ENCODE results near the gene MAD1L1. TPM values are rescaled to one million over a fixed set of nuclear protein-coding genes. Genes with fewer than 3 reads are reported as not detected.

Gene MAD1L1
- total and polyA plus RNA-seq, 7 experiments from 2014 or later: 112 to 314 (median 136) TPM

GRCh38 chr7:2072042-2072441, 160.7 kb downstream of the MAD1L1 start:
- H3K27ac ChIP-seq (ENCODE audit: low read depth, low read length): no peak overlapping the region
- H3K27me3 ChIP-seq (ENCODE audit: control insufficient read depth in 2 of 2, insufficient read depth in 2 of 2, low read length in 2 of 2): no peaks in the 10 kb centered on the region
- ChIA-PET CTCF (no interaction called here), POLR2A (no interaction called here)
- peak in 1 of 9 donors; percentile 28 for DNase-seq
- no peak overlapping the region for H3K4me3 ChIP-seq (ENCODE audit: low read length)
- H3K4me1 ChIP-seq (ENCODE audit: control insufficient read depth in 2 of 2, insufficient read depth in 2 of 2, low read length in 2 of 2): peaks cover 0 to under 1% of the 10 kb centered on the region in 2 donors
- H3K27me3 Mint-ChIP-seq: no peaks in the 10 kb centered on the region
- intact Hi-C loops (cut with micrococcal nuclease): no loop called here
- H3K36me3 Mint-ChIP-seq: peaks cover 0 to 12% (median 0%) of the 10 kb centered on the region in 5 donors
- peaks cover 5 to 32% (median 18%) of the 10 kb centered on the region in 7 donors for H3K4me1 Mint-ChIP-seq
- peak; percentile 20 for ATAC-seq
- H3K9me3 ChIP-seq (ENCODE audit: control insufficient read depth in 2 of 3, low read length in 3 of 3): no peaks in the 10 kb centered on the region
- H3K9me3 Mint-ChIP-seq: no peaks in the 10 kb centered on the region
- H3K36me3 ChIP-seq (ENCODE audit: control insufficient read depth in 2 of 3, insufficient read depth in 3 of 3, low read length in 3 of 3): no peaks in the 10 kb centered on the region
- H3K27ac Mint-ChIP-seq: peak overlapping the region in 6 of 9 donors; percentile 13 to 72 (median 36)
- no peak overlapping the region for H3K4me3 Mint-ChIP-seq

DNA sequence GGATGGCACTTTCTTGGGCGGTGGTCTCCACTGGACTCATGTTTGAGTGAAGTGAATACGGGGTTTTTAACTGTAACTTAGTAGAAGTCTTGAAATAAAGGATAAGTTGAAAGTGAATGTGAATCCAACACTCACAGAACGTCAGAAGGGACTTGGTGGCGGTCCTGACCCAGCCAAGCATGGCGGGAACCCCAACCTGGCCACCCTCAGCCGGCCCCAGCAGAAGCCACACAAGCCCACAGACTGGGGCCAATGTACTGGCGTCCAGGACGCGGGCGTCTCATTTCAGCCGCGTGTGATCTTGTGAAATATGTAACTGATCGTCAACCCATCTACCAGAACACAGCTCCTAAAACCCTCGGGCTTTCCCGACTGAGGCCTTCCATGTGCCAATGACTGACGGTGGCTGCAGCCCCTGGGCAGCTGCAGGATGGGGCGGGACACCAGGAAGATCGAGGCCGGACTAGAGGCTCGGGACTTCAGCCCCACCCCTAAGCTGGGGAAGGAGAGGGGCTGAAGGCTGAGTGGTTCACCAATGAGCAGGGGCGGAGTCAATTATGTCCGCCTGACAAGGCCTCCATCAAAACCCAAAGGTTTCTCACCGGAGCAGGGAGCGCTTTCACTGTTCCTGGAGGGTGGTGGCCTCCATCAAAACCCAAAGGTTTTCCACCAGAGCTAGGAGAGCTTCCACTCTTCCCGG, 161.5 kb downstream of the MAD1L1 start:
- ATAC-seq (no peak), DNase-seq (no peak)
- no peaks in the 10 kb centered on the region for H3K36me3 ChIP-seq (ENCODE audit: control insufficient read depth in 2 of 3, insufficient read depth in 3 of 3, low read length in 3 of 3)
- intact Hi-C loops (cut with micrococcal nuclease): no loop called here
- H3K4me1 ChIP-seq (ENCODE audit: control insufficient read depth in 2 of 2, insufficient read depth in 2 of 2, low read length in 2 of 2): peaks cover 4 to 8% of the 10 kb centered on the region in 2 donors
- H3K27me3 ChIP-seq (ENCODE audit: control insufficient read depth in 2 of 2, insufficient read depth in 2 of 2, low read length in 2 of 2): no peaks in the 10 kb centered on the region
- H3K27ac Mint-ChIP-seq: peak overlapping the region in 3 of 9 donors; percentile 9 to 38 (median 22)
- H3K27me3 Mint-ChIP-seq: no peaks in the 10 kb centered on the region
- H3K9me3 Mint-ChIP-seq: no peaks in the 10 kb centered on the region
- H3K27ac ChIP-seq (ENCODE audit: low read depth, low read length): no peak overlapping the region
- H3K4me3 Mint-ChIP-seq: peak overlapping the region in 1 of 10 donors; percentile 25
- CTCF ChIA-PET: no interaction called here
- POLR2A ChIA-PET: no interaction called here
- H3K36me3 Mint-ChIP-seq: peaks cover 0 to 5% (median 0%) of the 10 kb centered on the region in 5 donors
- no peaks in the 10 kb centered on the region for H3K9me3 ChIP-seq (ENCODE audit: control insufficient read depth in 2 of 3, low read length in 3 of 3)
- no peak overlapping the region for H3K4me3 ChIP-seq (ENCODE audit: low read length)
- H3K4me1 Mint-ChIP-seq: peaks cover 7 to 37% (median 22%) of the 10 kb centered on the region in 7 donors

DNA sequence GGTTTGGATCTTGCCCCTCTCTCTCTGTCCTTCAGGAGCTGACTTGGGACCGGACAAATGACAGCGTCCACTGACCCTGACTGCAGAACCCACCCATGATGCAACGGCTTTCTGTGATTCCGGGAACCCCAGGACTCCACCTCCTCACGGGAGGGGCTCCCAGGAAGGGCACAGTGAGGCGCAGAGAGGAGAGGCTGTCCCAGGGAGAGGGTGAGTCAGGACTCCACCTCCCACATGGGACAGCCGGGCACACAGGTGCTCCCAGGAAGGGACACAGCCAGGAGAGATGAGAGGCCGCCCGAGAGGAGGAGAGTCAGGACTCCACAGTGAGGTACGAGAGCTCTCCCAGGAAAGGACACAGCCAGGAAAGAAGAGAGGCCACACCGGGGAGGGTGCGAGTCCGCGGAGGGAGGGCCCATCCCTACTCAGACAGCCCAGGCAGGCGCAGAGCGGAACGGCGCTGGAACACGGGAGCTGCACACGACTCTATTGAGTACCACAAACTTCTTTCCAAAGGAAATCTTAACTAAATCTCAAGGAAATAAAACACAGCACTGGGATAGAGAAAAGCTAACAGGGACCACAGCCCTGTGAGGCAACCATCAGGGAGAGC, 162.5 kb downstream of the MAD1L1 start:
- Histone ChIP-seq H3K4me1 (ENCODE audit: control insufficient read depth in 2 of 2, insufficient read depth in 2 of 2, low read length in 2 of 2) (peaks cover 6 to 19% of the 10 kb centered on the region in 2 donors), H3K27ac (ENCODE audit: low read depth, low read length) (no peak overlapping the region), H3K4me3 (ENCODE audit: low read length) (no peak overlapping the region), H3K36me3 (ENCODE audit: control insufficient read depth in 2 of 3, insufficient read depth in 3 of 3, low read length in 3 of 3) (no peaks in the 10 kb centered on the region), H3K9me3 (ENCODE audit: control insufficient read depth in 2 of 3, low read length in 3 of 3) (no peaks in the 10 kb centered on the region), H3K27me3 (ENCODE audit: control insufficient read depth in 2 of 2, insufficient read depth in 2 of 2, low read length in 2 of 2) (no peaks in the 10 kb centered on the region)
- ATAC-seq (no peak), DNase-seq (no peak)
- H3K36me3 Mint-ChIP-seq: no peaks in the 10 kb centered on the region
- peak overlapping the region in 1 of 9 donors; percentile 11 for H3K27ac Mint-ChIP-seq
- POLR2A ChIA-PET: no interaction called here
- H3K4me1 Mint-ChIP-seq: peaks cover 7 to 43% (median 29%) of the 10 kb centered on the region in 7 donors
- CTCF ChIA-PET: no interaction called here
- no peaks in the 10 kb centered on the region for H3K27me3 Mint-ChIP-seq
- intact Hi-C loops (cut with micrococcal nuclease): no loop called here
- no peaks in the 10 kb centered on the region for H3K9me3 Mint-ChIP-seq
- no peak overlapping the region for H3K4me3 Mint-ChIP-seq

DNA sequence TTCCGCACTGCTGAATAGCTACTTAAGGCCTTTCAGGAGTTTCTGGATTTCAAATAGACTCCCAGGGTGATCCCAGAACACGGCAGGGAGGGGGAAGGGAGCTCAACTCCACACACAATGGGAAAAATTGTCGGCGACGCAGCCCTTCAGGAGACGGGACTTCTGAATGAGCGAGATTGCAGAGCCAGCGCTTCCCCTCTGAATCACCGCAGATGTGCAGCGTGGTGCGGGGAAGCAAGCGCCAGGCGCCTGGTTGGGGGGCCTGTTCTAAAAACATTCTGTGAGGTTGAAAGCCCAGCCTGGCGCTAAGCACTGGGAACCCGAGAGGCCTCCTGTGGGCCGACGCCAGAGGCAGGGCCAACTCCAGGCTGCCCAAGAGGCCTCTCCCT, 163.3 kb downstream of the MAD1L1 start:
- intact Hi-C loops (cut with micrococcal nuclease): loop anchor here in 1 of 2 donors (5.0 kb wide), 1 partner anchor 33 kb away; no protein-coding TSS in a partner anchor
- peaks cover 6 to 26% of the 10 kb centered on the region in 2 donors for H3K4me1 ChIP-seq (ENCODE audit: control insufficient read depth in 2 of 2, insufficient read depth in 2 of 2, low read length in 2 of 2)
- ChIA-PET POLR2A (no interaction called here), CTCF (no interaction called here)
- peaks cover 7 to 50% (median 33%) of the 10 kb centered on the region in 7 donors for H3K4me1 Mint-ChIP-seq
- no peaks in the 10 kb centered on the region for H3K9me3 Mint-ChIP-seq
- no peak overlapping the region for H3K4me3 ChIP-seq (ENCODE audit: low read length)
- H3K36me3 Mint-ChIP-seq: no peaks in the 10 kb centered on the region
- H3K4me3 Mint-ChIP-seq: no peak overlapping the region
- H3K36me3 ChIP-seq (ENCODE audit: control insufficient read depth in 2 of 3, insufficient read depth in 3 of 3, low read length in 3 of 3): no peaks in the 10 kb centered on the region
- DNase-seq (no peak), ATAC-seq (no peak)
- peak overlapping the region in 1 of 9 donors; percentile 72 for H3K27ac Mint-ChIP-seq
- H3K27me3 Mint-ChIP-seq: no peaks in the 10 kb centered on the region
- H3K27ac ChIP-seq (ENCODE audit: low read depth, low read length): no peak overlapping the region
- no peaks in the 10 kb centered on the region for H3K9me3 ChIP-seq (ENCODE audit: control insufficient read depth in 2 of 3, low read length in 3 of 3)
- H3K27me3 ChIP-seq (ENCODE audit: control insufficient read depth in 2 of 2, insufficient read depth in 2 of 2, low read length in 2 of 2): no peaks in the 10 kb centered on the region

GRCh38 chr7:2068693-2069471, 163.9 kb downstream of the MAD1L1 start:
- ATAC-seq (no peak), DNase-seq (no peak)
- Histone ChIP-seq H3K36me3 (ENCODE audit: control insufficient read depth in 2 of 3, insufficient read depth in 3 of 3, low read length in 3 of 3) (no peaks in the 10 kb centered on the region), H3K9me3 (ENCODE audit: control insufficient read depth in 2 of 3, low read length in 3 of 3) (no peaks in the 10 kb centered on the region), H3K27me3 (ENCODE audit: control insufficient read depth in 2 of 2, insufficient read depth in 2 of 2, low read length in 2 of 2) (no peaks in the 10 kb centered on the region), H3K4me3 (ENCODE audit: low read length) (no peak overlapping the region), H3K4me1 (ENCODE audit: control insufficient read depth in 2 of 2, insufficient read depth in 2 of 2, low read length in 2 of 2) (peaks cover 6 to 31% of the 10 kb centered on the region in 2 donors), H3K27ac (ENCODE audit: low read depth, low read length) (no peak overlapping the region)
- no peaks in the 10 kb centered on the region for H3K27me3 Mint-ChIP-seq
- H3K36me3 Mint-ChIP-seq: no peaks in the 10 kb centered on the region
- CTCF ChIA-PET: no interaction called here
- POLR2A ChIA-PET: no interaction called here
- peaks cover 8 to 55% (median 38%) of the 10 kb centered on the region in 7 donors for H3K4me1 Mint-ChIP-seq
- no peaks in the 10 kb centered on the region for H3K9me3 Mint-ChIP-seq
- no peak overlapping the region for H3K4me3 Mint-ChIP-seq
- intact Hi-C loops (cut with micrococcal nuclease): loop anchor here in 1 of 2 donors (5.0 kb wide), 1 partner anchor 33 kb away; no protein-coding TSS in a partner anchor
- peak overlapping the region in 3 of 9 donors; percentile 4 to 72 (median 56) for H3K27ac Mint-ChIP-seq

DNA sequence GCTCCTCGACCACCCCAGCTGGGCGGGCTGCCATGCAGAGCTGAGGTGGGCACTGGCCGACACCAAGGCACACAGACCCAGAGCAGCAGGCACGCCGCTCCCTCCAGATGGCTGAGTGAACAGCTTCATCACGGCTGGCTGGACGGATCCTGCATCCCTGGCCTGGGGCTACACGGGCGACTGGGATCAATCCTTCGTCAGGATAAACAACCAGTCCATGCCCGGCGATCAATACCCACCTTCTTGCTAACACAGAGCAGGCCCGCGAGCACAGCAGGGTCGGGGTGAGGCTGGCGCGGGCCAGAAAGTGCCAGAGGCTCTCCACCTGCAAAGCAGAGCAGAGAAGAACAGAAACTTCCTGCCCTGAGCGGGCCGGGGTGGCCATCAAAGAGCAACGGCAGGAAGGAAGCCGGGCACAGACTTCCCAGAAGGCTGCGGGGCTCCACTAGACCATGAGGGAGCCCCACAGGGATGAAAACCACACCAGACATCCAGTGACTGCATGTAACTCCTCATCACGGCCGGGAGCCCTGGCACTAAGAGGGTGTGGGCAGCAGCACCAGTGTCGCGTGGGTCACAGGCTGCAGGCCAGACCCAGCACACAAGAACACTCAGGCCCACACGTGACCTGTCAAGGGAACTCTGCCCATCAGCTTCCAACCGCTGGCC, 166.4 kb downstream of the MAD1L1 start:
- no peaks in the 10 kb centered on the region for H3K9me3 Mint-ChIP-seq
- POLR2A ChIA-PET: interaction anchor here (0.6 to 2.3 kb wide), 5 partner anchors 8 to 287 kb away, joined by 3 to 11 read pairs (median 3); no protein-coding TSS in a partner anchor
- intact Hi-C loops (cut with micrococcal nuclease): loop anchor here in 1 of 2 donors (5.0 kb wide), 1 partner anchor 36 kb away; no protein-coding TSS in a partner anchor
- peak overlapping the region; percentile 59 to 86 (median 80) for H3K4me3 Mint-ChIP-seq
- H3K27ac Mint-ChIP-seq: peak overlapping the region; percentile 83 to 95 (median 92)
- peaks cover 6 to 44% of the 10 kb centered on the region in 2 donors for H3K4me1 ChIP-seq (ENCODE audit: control insufficient read depth in 2 of 2, insufficient read depth in 2 of 2, low read length in 2 of 2)
- H3K4me1 Mint-ChIP-seq: peaks cover 12 to 61% (median 40%) of the 10 kb centered on the region in 7 donors
- peaks cover 0 to 6% (median 0%) of the 10 kb centered on the region in 5 donors for H3K36me3 Mint-ChIP-seq
- H3K27ac ChIP-seq (ENCODE audit: low read depth, low read length): peak overlapping the region; percentile 66
- DNase-seq (peak in 8 of 9 donors; percentile 27 to 69 (median 62)), ATAC-seq (peak; percentile 71)
- CTCF ChIA-PET: interaction anchor here (1.1 kb wide), 1 partner anchor 38 kb away, joined by 3 read pairs; no protein-coding TSS in a partner anchor
- no peaks in the 10 kb centered on the region for H3K27me3 ChIP-seq (ENCODE audit: control insufficient read depth in 2 of 2, insufficient read depth in 2 of 2, low read length in 2 of 2)
- H3K27me3 Mint-ChIP-seq: no peaks in the 10 kb centered on the region
- H3K4me3 ChIP-seq (ENCODE audit: low read length): peak overlapping the region; percentile 36
- no peaks in the 10 kb centered on the region for H3K36me3 ChIP-seq (ENCODE audit: control insufficient read depth in 2 of 3, insufficient read depth in 3 of 3, low read length in 3 of 3)
- no peaks in the 10 kb centered on the region for H3K9me3 ChIP-seq (ENCODE audit: control insufficient read depth in 2 of 3, low read length in 3 of 3)
